HK-2 (cell line): ENCODE measurements around the gene PRAMEF33.
"Not testable (repeated sequence)": the region's sequence is repeated elsewhere in the genome, so short reads cannot be mapped to it uniquely, and the experiment has no call there.

ENCODE experiments used
- DNase-seq: peaks from one replicate; pipeline ENCODE4 v3.0.0-alpha.2; 2018; ENCODE audit not compliant: unreplicated experiment

The PRAMEF33 gene

DNA sequence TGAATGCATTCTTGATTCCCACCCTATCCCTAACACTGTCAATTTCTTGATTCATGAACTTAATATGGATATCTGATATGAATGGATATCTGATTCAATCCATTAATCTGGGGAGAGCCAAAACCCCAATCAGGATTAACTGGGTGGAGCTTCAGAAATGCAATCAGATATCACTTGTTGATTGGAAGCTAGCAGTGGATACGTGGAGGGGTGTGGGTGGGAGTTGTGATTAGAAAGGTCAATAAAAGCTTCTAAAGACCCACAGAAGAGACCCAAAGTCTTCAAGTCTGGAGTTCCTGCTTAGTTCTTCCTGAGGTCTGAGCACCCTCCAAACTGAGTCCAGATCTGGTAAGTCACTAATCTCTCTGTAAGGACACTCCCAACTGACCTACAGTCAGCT, at the start of gene PRAMEF33:
TSS of gene PRAMEF33 (plus strand) at position 301 of the 400 bp plus-strand sequence. CDS start 2,416 bp downstream, outside the sequence.
- DNase-seq = not testable (repeated sequence)

GRCh38 chr1:13253898-13254297, 49.4 kb upstream of the PRAMEF33 start, which contains the start of gene PRAMEF5:
Gene PRAMEF5, plus strand, starts transcription at chr1:13254198. Its CDS starts 5,071 bp downstream, at chr1:13259269.
- not testable (repeated sequence) for DNase-seq

DNA sequence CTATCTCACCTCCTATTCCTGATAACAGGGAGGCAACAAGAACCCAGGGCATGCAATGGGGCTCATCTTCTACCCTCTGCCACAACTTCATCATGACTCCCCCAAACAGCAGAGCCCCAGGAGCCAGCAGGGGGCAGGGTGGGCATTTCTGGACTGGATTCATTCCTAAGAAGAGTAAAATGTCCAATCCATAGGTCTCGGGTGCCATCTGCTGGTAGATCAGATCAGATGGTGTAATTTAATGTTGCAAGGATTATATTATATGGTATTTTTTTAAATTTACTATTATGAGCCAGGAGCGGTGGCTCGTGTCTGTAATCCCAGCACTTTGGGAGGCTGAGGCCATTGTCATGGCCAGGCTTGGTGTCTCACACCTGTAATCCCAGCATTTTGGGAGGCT, 38.2 kb upstream of the PRAMEF33 start:
- DNase-seq = not testable (repeated sequence)

DNA sequence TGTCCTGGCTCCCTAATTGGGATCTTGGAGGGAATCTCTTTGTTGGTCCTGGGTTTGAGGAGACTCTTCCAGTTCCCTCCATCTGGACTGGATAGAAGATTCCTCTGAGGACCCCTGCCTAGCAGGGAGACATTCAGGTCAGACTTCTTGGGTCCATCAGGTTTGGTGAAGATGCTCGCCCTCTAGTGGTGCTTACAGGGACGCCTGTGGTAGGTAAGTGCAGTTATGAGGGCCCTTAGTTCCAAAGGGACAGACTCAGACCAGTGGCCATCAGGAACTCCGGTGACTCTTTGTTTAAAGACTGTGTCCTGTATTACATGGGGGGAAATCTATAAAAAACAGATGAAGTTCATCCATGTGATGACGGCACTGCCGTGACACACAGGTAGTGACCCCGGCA, 26.3 kb upstream of the PRAMEF33 start:
- DNase-seq = not testable (repeated sequence)

- DNase-seq = not testable (repeated sequence)
These were observed 23.7 kb upstream of the PRAMEF33 start for GRCh38 chr1:13279617-13280016.

DNA sequence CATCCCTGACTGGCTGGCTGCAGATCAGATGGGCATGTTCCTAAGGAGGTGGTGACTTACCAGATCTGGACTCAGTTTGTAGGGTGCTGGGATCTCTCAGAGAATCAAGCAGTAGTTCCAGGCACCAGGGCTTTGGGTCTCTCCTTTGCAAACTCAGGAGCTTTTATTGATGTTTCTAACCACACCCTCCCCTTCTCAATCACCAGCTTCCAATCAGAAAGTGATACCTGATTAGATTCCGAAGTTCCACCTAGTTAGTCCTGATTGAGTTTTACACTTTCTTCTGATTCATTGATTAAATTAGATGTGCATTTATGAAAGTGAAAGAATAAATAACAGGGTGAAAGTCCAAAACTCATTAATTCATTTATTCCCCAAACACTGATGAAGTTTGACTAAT, 18.3 kb upstream of the PRAMEF33 start, which contains the start of gene PRAMEF8:
TSS of gene PRAMEF8 (minus strand) at position 101 of the 400 bp plus-strand sequence. CDS start 1,046 bp downstream, outside the sequence.
- DNase-seq = not testable (repeated sequence)

GRCh38 chr1:13289030-13289429, 14.3 kb upstream of the PRAMEF33 start:
- not testable (repeated sequence) for DNase-seq

GRCh38 chr1:13297216-13297931, 6.0 kb upstream of the PRAMEF33 start:
- not testable (repeated sequence) for DNase-seq

- not testable (repeated sequence) for DNase-seq
These were observed 4.6 kb upstream of the PRAMEF33 start for GRCh38 chr1:13298699-13299098.

- DNase-seq = not testable (repeated sequence)
These were observed 1.1 kb upstream of the PRAMEF33 start for GRCh38 chr1:13302197-13302596.

DNA sequence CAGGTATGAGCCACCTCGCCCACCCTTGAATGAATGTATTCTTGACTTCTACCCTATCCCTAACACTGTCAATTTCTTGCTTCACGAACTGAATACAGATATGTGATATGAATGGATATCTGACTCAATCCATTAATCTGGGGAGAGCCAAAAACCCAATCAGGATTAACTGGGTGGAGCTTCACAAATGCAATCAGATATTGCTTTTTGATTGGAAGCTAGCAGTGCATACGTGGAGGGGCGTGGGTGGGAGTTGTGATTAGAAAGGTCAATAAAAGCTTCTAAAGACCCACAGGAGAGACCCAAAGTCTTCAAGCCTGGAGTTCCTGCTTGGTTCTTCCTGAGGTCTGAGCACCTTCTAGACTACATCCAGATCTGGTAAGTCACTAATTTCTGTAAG, 11.9 kb downstream of the PRAMEF33 start, which contains the start of gene PRAMEF15:
TSS of gene PRAMEF15 (plus strand) at position 301 of the 400 bp plus-strand sequence. CDS start 2,827 bp downstream, outside the sequence.
- not testable (repeated sequence) for DNase-seq

- DNase-seq = not testable (repeated sequence)
These were observed 39.2 kb downstream of the PRAMEF33 start for GRCh38 chr1:13342496-13342895.

DNA sequence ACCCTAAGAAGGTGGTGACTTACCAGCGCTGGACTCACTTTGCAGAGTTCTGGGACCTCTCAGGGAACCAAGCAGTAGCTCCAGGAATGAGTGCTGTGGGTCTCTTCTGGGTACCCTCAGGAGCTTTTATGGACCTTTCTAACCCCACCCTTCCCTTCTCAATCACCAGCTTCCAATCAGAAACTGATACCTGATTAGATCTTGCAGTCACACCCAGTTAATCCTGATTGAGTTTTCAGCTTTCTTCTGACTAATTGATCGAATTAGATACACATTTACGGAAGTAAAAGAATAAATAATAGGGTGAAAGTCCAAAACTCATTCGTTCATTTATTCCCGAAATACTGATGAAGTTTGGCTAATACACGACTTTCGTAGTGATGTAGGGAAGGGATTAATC, 43.7 kb downstream of the PRAMEF33 start, which contains the start of gene PRAMEF14:
TSS of gene PRAMEF14 (minus strand) at position 101 of the 400 bp plus-strand sequence. CDS start 1,820 bp downstream, outside the sequence.
- DNase-seq = not testable (repeated sequence)

DNA sequence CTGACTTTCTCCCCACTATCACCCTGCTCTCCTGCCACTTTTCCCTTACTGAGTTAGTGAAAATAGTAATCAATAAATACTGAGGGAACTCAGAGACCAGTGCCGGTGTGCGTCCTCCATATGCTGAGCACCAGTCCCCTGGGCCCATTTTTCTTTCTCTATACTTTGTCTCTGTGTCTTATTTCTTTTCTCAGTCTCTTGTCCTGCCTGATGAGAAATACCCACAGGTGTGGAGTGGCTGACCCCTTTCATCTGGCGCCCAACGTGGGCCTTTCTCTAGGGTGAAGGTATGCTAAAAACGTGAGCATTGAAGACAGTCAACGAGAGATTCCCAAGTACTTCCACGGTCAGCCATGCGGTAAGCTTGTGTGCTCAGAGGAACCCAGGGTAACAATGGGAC, 50.1 kb downstream of the PRAMEF33 start:
- DNase-seq = not testable (repeated sequence)

- DNase-seq = not testable (repeated sequence)
These were observed 51.1 kb downstream of the PRAMEF33 start for GRCh38 chr1:13354475-13354874.

DNA sequence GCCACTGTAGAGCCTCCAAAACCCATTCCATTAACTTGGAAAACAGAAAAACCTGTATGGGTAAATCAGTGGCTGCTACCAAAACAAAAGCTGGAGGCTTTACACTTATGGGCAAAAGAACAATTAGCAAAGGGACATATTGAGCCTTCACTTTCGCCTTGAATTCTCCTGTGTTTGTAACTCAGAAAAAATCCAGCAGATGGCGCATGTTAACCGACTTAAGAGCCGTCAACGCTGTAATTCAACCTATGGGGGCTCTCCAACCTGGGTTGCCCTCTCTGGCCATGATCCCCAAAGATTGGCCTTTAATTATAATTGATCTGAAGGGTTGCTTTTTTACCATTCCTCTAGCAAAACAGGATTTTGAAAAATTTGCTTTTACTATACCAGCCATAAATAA, 53.4 kb downstream of the PRAMEF33 start:
- DNase-seq = peak; percentile 8
